ENCODE results near the gene EMSY. TPM values are rescaled to one million over a fixed set of nuclear protein-coding genes. Genes with fewer than 3 reads are reported as not detected.

The EMSY gene
- total and polyA plus RNA-seq, 9 of the 15 experiments (the other 6 are each of a cell fraction or from before 2014, with no cell fraction given), result 12.7 to 25.4 (median 17.9) TPM

Small RNAs within 50 kb of the gene (small RNA-seq; reads per million reads assigned to genes)
- gene AP001189.2, result not detected
- gene RF00019, result not detected

Other genes starting within 250 kb of the EMSY start
- gene WNT11, start 238.5 kb upstream of the EMSY start, total RNA-seq (2014; rRNA removed), result not detected in 2 replicates
- gene WNT11, start 238.5 kb upstream of the EMSY start, total RNA-seq (2014; rRNA removed; fragmentation: Illumina TruSeq; extraction: Trizol), result not detected in 2 replicates
- gene WNT11, start 238.5 kb upstream of the EMSY start, total RNA-seq (2015; rRNA removed; fragmentation: Illumina TruSeq; extraction: Trizol), result not detected in 2 replicates
- 0.09 TPM in 1 of 2 replicates, not detected in the other for gene WNT11, start 238.5 kb upstream of the EMSY start, total RNA-seq (2021)
- gene WNT11, start 238.5 kb upstream of the EMSY start, polyA plus RNA-seq (2011; rRNA removed), result 0.20 and 0.51 TPM in 2 replicates
- 0.12 TPM in 1 of 2 replicates, not detected in the other for gene WNT11, start 238.5 kb upstream of the EMSY start, polyA plus RNA-seq (2014; fragmentation: Illumina TruSeq; extraction: Trizol)
- under 1 TPM in 1 of 2 experiments, not detected in 1; 0.03 TPM for gene WNT11, start 238.5 kb upstream of the EMSY start, polyA plus RNA-seq (2014; fragmentation: Nextera tagmentation; extraction: Ambion mirVana)
- gene WNT11, start 238.5 kb upstream of the EMSY start, polyA plus RNA-seq (2014; rRNA removed), result 0.05 TPM in 1 of 2 replicates, not detected in the other
- gene THAP12, start 63.9 kb upstream of the EMSY start, total RNA-seq (2014; rRNA removed), result 40.2 and 44.1 TPM in 2 replicates
- gene THAP12, start 63.9 kb upstream of the EMSY start, total RNA-seq (2014; rRNA removed; fragmentation: Illumina TruSeq; extraction: Trizol), result 92.9 and 113 TPM in 2 replicates
- 94.8 and 103 TPM in 2 replicates for gene THAP12, start 63.9 kb upstream of the EMSY start, total RNA-seq (2015; rRNA removed; fragmentation: Illumina TruSeq; extraction: Trizol)
- 57.8 and 58.9 TPM in 2 replicates for gene THAP12, start 63.9 kb upstream of the EMSY start, total RNA-seq (2021)
- 70.7 and 92.1 TPM in 2 replicates for gene THAP12, start 63.9 kb upstream of the EMSY start, polyA plus RNA-seq (2011; rRNA removed)
- 76.7 and 98.1 TPM in 2 replicates for gene THAP12, start 63.9 kb upstream of the EMSY start, polyA plus RNA-seq (2014; fragmentation: Illumina TruSeq; extraction: Trizol)
- gene THAP12, start 63.9 kb upstream of the EMSY start, polyA plus RNA-seq (2014; fragmentation: Nextera tagmentation; extraction: Ambion mirVana), result 10 to 100 TPM; 28.1 to 28.8 TPM
- gene THAP12, start 63.9 kb upstream of the EMSY start, polyA plus RNA-seq (2014; rRNA removed), result 49.6 and 56.5 TPM in 2 replicates
- 1.6 and 1.8 TPM in 2 replicates for gene GVQW3, start 63.7 kb upstream of the EMSY start, total RNA-seq (2014; rRNA removed)
- 2.1 and 2.6 TPM in 2 replicates for gene GVQW3, start 63.7 kb upstream of the EMSY start, total RNA-seq (2014; rRNA removed; fragmentation: Illumina TruSeq; extraction: Trizol)
- 2.6 and 3.3 TPM in 2 replicates for gene GVQW3, start 63.7 kb upstream of the EMSY start, total RNA-seq (2015; rRNA removed; fragmentation: Illumina TruSeq; extraction: Trizol)
- gene GVQW3, start 63.7 kb upstream of the EMSY start, total RNA-seq (2021), result 1.8 and 1.9 TPM in 2 replicates
- gene GVQW3, start 63.7 kb upstream of the EMSY start, polyA plus RNA-seq (2011; rRNA removed), result 5.7 and 7.3 TPM in 2 replicates
- gene GVQW3, start 63.7 kb upstream of the EMSY start, polyA plus RNA-seq (2014; fragmentation: Illumina TruSeq; extraction: Trizol), result 2.1 and 2.2 TPM in 2 replicates
- gene GVQW3, start 63.7 kb upstream of the EMSY start, polyA plus RNA-seq (2014; fragmentation: Nextera tagmentation; extraction: Ambion mirVana), result 1 to 10 TPM in 1 of 2 experiments, under 1 TPM in 1; 0.66 to 1.0 TPM
- gene GVQW3, start 63.7 kb upstream of the EMSY start, polyA plus RNA-seq (2014; rRNA removed), result 3.0 and 3.4 TPM in 2 replicates
- gene LRRC32, start 225.7 kb downstream of the EMSY start, total RNA-seq (2014; rRNA removed), result 0.16 and 0.50 TPM in 2 replicates
- 0.16 TPM in 1 of 2 replicates, not detected in the other for gene LRRC32, start 225.7 kb downstream of the EMSY start, total RNA-seq (2014; rRNA removed; fragmentation: Illumina TruSeq; extraction: Trizol)
- gene LRRC32, start 225.7 kb downstream of the EMSY start, total RNA-seq (2015; rRNA removed; fragmentation: Illumina TruSeq; extraction: Trizol), result not detected in 2 replicates
- gene LRRC32, start 225.7 kb downstream of the EMSY start, total RNA-seq (2021), result 0.20 and 0.31 TPM in 2 replicates
- gene LRRC32, start 225.7 kb downstream of the EMSY start, polyA plus RNA-seq (2011; rRNA removed), result 0.10 and 0.47 TPM in 2 replicates
- 0.18 and 0.44 TPM in 2 replicates for gene LRRC32, start 225.7 kb downstream of the EMSY start, polyA plus RNA-seq (2014; fragmentation: Illumina TruSeq; extraction: Trizol)
- gene LRRC32, start 225.7 kb downstream of the EMSY start, polyA plus RNA-seq (2014; fragmentation: Nextera tagmentation; extraction: Ambion mirVana), result not detected
- 0.08 TPM in 1 of 2 replicates, not detected in the other for gene LRRC32, start 225.7 kb downstream of the EMSY start, polyA plus RNA-seq (2014; rRNA removed)

Data from K562 (cell line).